Loucy (cell line): ENCODE data around the gene TENM4.
"Not testable (repeated sequence)": the region's sequence is repeated elsewhere in the genome, so short reads cannot be mapped to it uniquely, and the experiment has no call there.

Experiments
- H2AFZ ChIP-seq: fragments of 200-600 bp; sonication (generic); 2 replicates; pipeline ENCODE4 v1.6.0; 2016; ENCODE audit warnings: antibody characterized with exemption, mild to moderate bottlenecking, low read length, moderate library complexity
- H3F3A ChIP-seq: fragments of 200-600 bp; 2 replicates; pipeline ENCODE4 v1.6.0; 2016; ENCODE audit warnings: antibody characterized with exemption, low read depth, mild to moderate bottlenecking
- H3K27me3 ChIP-seq: fragments of 200-600 bp; sonication (generic); 2 replicates; pipeline ENCODE4 v1.6.1; 2014; ENCODE audit warnings: low read length, mild to moderate bottlenecking; ENCODE audit not compliant: insufficient read depth, poor library complexity, severe bottlenecking
- H3K36me3 ChIP-seq: fragments of 200-600 bp; sonication (generic); 2 replicates; pipeline ENCODE4 v1.6.1; 2016; ENCODE audit warnings: low read length; ENCODE audit not compliant: insufficient read depth
- H3K4me1 ChIP-seq: fragments of 200-600 bp; sonication (generic); 2 replicates; pipeline ENCODE4 v1.5.1; 2014; ENCODE audit warnings: low read length, mild to moderate bottlenecking; ENCODE audit not compliant: insufficient read depth, poor library complexity, severe bottlenecking
- H3K4me2 ChIP-seq: fragments of 200-600 bp; sonication (generic); 2 replicates; pipeline ENCODE4 v1.6.0; 2014; ENCODE audit warnings: antibody characterized with exemption, low read length, low read depth, mild to moderate bottlenecking; ENCODE audit not compliant: poor library complexity, severe bottlenecking
- H3K4me3 ChIP-seq: fragments of 200-600 bp; sonication (generic); 2 replicates; pipeline ENCODE4 v1.5.1; 2014; ENCODE audit warnings: low read length, mild to moderate bottlenecking, mixed read lengths; ENCODE audit not compliant: poor library complexity, severe bottlenecking
- H3K79me2 ChIP-seq: fragments of 200-600 bp; sonication (generic); 2 replicates; pipeline ENCODE4 v1.6.1; 2014; ENCODE audit warnings: low read length; ENCODE audit not compliant: insufficient read depth
- H3K9ac ChIP-seq: fragments of 200-600 bp; sonication (generic); 2 replicates; pipeline ENCODE4 v1.6.0; 2014; ENCODE audit warnings: mild to moderate bottlenecking, low read depth, low read length, moderate library complexity; ENCODE audit not compliant: poor library complexity, severe bottlenecking
- H3K9me2 ChIP-seq: fragments of 200-600 bp; sonication (generic); replicated peaks from 2 replicates; pipeline ENCODE4 v1.6.1; 2016; ENCODE audit warnings: low read depth, low read length, mixed read lengths
- H3K9me3 ChIP-seq: fragments of 200-600 bp; sonication (generic); 2 replicates; pipeline ENCODE4 v1.6.1; 2014; ENCODE audit warnings: mild to moderate bottlenecking, antibody characterized with exemption, low read length, low read depth; ENCODE audit not compliant: insufficient read depth
- H4K20me1 ChIP-seq: fragments of 200-600 bp; sonication (generic); 2 replicates; pipeline ENCODE4 v1.6.0; 2014; ENCODE audit warnings: antibody characterized with exemption, low read length, mild to moderate bottlenecking; ENCODE audit not compliant: insufficient read depth, poor library complexity, severe bottlenecking
- EZH2phosphoT487 ChIP-seq: fragments of 200-600 bp; IDR thresholded peaks from 2 replicates; pipeline ENCODE4 v1.6.1; 2018; ENCODE audit warnings: antibody characterized with exemption, mild to moderate bottlenecking, moderate library complexity, borderline replicate concordance
- TF ChIP-seq, protein P1 (sequence below): fragments of 200-600 bp; sonication (generic); conservative IDR thresholded peaks from 2 replicates; pipeline ENCODE4 v1.5.1; 2014; ENCODE audit warnings: mild to moderate bottlenecking, antibody characterized with exemption, low read length

The TENM4 gene

GRCh38 chr11:78613378-78613813, 827.4 kb downstream of the TENM4 start:
- no peak for TF ChIP-seq EZH2phosphoT487
- TF ChIP-seq, protein P1, sequence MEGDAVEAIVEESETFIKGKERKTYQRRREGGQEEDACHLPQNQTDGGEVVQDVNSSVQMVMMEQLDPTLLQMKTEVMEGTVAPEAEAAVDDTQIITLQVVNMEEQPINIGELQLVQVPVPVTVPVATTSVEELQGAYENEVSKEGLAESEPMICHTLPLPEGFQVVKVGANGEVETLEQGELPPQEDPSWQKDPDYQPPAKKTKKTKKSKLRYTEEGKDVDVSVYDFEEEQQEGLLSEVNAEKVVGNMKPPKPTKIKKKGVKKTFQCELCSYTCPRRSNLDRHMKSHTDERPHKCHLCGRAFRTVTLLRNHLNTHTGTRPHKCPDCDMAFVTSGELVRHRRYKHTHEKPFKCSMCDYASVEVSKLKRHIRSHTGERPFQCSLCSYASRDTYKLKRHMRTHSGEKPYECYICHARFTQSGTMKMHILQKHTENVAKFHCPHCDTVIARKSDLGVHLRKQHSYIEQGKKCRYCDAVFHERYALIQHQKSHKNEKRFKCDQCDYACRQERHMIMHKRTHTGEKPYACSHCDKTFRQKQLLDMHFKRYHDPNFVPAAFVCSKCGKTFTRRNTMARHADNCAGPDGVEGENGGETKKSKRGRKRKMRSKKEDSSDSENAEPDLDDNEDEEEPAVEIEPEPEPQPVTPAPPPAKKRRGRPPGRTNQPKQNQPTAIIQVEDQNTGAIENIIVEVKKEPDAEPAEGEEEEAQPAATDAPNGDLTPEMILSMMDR: no peak
- Histone ChIP-seq H2AFZ (no peak overlapping the region), H3K9me2 (no peaks in the 10 kb centered on the region), H3K9me3 (no peaks in the 10 kb centered on the region), H3K79me2 (no peaks in the 10 kb centered on the region), H3K27me3 (no peaks in the 10 kb centered on the region), H3K36me3 (no peaks in the 10 kb centered on the region), H3K4me3 (no peak overlapping the region), H4K20me1 (no peaks in the 10 kb centered on the region), H3K4me1 (no peaks in the 10 kb centered on the region), H3K4me2 (no peak overlapping the region), H3F3A (no peaks in the 10 kb centered on the region), H3K9ac (no peak overlapping the region)

DNA sequence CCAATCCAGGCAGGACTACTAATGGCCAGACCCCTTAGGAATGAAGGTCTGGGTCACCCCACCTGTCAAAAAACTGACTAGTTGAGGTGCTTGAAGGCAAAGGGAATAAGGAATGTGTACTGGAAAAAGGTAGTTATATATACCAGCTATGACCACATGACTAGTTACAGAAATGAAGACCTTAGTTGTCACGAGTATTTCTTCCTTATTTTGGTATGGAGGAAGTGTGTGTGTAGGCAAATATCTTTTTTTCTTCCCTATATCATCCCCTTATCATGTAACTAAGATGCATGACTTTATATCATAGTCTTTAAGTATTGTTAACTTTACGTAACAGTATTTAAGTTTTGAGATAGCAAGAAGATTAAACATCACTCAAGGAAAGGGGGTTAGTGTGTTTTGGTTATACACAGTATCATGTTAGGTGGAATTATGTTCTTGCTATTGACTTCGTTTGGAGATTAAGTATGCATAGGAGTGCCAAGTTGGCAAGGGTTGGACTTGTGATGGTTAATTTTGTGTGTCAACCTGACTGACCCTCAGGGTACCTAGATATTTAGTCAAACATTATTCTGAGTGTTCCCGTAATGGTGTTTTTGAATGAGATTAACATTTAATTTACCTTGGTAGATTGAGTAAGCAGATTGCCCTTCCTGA, 828.0 kb downstream of the TENM4 start:
- TF ChIP-seq, protein P1: no peak
- TF ChIP-seq EZH2phosphoT487: no peak
- Histone ChIP-seq H3F3A (no peaks in the 10 kb centered on the region), H3K36me3 (no peaks in the 10 kb centered on the region), H2AFZ (no peak overlapping the region), H3K9me3 (no peaks in the 10 kb centered on the region), H3K9me2 (no peaks in the 10 kb centered on the region), H3K79me2 (no peaks in the 10 kb centered on the region), H3K9ac (no peak overlapping the region), H3K4me2 (no peak overlapping the region), H3K4me1 (no peaks in the 10 kb centered on the region), H4K20me1 (no peaks in the 10 kb centered on the region), H3K4me3 (no peak overlapping the region), H3K27me3 (no peaks in the 10 kb centered on the region)

DNA sequence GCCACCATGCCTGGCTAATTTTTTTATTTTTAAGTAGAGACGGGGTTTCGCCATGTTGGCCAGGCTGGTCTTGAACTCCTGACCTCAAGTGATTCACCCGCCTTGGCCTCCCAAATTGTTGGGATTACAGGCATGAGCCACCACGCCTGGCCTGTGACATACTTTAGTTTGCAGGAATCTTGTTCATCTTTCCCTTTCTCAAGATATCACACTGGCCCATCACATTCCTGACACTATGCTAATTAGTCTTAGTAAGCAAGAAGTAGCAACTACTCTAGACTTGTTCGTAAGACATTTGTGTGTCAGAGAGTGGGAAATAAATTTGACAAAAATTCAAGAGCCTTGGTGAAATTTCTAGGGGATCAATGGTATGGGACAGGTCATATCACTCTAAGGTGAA, 831.5 kb downstream of the TENM4 start:
- H3K79me2 ChIP-seq, H3K4me2 ChIP-seq, H3K27me3 ChIP-seq, H3K9me2 ChIP-seq, H3K9me3 ChIP-seq, H3K4me1 ChIP-seq, H3K4me3 ChIP-seq, H4K20me1 ChIP-seq, H3F3A ChIP-seq, H3K36me3 ChIP-seq, H3K9ac ChIP-seq, H2AFZ ChIP-seq: not testable (repeated sequence)

DNA sequence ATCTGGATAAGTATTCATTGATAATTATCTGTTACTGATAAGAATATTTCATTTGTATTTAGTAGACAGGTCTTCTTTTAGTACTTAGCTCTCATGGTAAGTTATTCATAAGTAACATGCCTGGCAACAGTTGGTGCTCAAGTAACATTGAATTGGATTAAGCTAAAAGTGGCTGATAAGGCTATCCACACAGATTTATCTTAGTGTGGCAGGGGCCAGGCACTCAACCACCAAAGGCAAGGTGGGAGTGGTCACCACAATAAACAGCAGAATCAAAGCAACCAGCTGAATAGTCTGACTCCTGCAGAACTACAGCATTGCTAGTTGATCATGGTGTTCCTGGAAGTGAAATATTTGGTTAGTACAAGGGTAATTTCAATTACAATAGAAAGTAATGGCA, 833.1 kb downstream of the TENM4 start:
- Histone ChIP-seq H3K36me3 (no peaks in the 10 kb centered on the region), H3K79me2 (no peaks in the 10 kb centered on the region), H3K4me2 (no peak overlapping the region), H3K9me2 (no peaks in the 10 kb centered on the region), H3K27me3 (no peaks in the 10 kb centered on the region), H3K9ac (no peak overlapping the region), H2AFZ (no peak overlapping the region), H3K9me3 (no peaks in the 10 kb centered on the region), H3F3A (no peaks in the 10 kb centered on the region), H3K4me1 (no peaks in the 10 kb centered on the region), H4K20me1 (no peaks in the 10 kb centered on the region), H3K4me3 (no peak overlapping the region)
- no peak for TF ChIP-seq EZH2phosphoT487
- TF ChIP-seq, protein P1: no peak
